Activated CD8-positive, alpha-beta memory T cell treated with anti-CD3 and anti-CD28 coated beads, Interleukin-2, amount 50 U/mL, for 4 hours (primary cell): ENCODE data around the gene KDELR1.

Experiments
- DNase-seq: peaks from one replicate; pipeline ENCODE4 v3.0.0-alpha.2; 2020

Gene KDELR1

DNA sequence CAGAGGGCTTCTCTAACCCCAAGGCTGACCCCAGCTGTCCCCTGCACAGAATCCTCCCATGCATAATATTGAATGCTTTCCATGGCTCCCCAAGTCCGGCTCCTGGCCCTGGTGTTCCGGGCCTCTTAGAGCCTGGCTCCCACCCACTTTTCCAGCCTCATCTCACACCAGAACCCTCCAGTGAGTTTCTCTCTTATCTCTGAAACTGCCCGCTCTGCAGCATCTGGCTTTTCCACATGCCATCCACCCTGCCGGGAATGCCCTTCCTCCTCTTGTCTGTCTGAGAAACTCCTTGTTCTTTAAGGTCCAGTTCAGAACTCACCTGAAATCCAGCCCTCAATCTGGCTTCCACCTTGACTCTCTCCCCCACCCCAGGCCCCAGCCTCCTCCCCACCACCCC, 20.4 kb downstream of the KDELR1 start:
- no peak for DNase-seq

DNA sequence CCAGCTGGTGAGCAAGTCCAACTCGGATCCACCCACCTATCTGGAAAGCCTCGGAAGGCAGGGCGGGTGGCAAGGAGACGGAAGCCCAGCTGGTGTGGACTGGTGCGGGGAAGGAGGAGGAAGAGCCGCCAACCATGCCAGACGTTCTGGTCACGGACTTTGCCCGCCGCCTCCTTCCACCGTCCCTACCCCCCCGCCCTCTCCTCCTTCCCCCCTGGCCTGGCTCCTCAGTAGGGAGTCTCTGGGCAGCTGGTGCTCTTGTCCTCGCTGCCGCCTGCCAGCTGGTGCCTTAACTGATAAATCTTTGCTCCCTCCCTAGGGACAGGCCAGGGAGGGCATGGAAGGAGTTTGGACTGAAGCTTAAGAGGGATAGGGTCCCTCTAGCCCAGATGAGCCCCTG, 22.4 kb downstream of the KDELR1 start:
- DNase-seq, result no peak

DNA sequence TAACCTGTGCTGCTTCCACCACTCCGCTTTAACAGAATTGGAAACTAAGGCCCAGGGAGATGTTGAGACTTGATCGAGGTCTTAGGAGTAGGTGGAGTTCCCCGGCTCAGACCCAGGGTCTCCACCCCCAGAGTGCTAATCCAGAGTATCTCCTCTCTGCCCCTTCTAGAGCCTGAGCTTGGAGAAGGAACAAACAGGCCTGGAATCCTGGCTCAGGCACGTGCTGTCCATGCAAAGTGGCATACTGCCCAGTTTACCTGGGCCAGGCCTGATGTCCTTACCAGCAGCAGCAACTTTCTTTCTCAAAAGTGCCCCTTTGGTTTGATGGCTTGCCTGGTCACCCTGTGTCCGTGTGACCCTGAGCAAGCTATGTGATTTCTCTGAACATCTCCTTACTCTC, 23.5 kb downstream of the KDELR1 start:
- no peak for DNase-seq

DNA sequence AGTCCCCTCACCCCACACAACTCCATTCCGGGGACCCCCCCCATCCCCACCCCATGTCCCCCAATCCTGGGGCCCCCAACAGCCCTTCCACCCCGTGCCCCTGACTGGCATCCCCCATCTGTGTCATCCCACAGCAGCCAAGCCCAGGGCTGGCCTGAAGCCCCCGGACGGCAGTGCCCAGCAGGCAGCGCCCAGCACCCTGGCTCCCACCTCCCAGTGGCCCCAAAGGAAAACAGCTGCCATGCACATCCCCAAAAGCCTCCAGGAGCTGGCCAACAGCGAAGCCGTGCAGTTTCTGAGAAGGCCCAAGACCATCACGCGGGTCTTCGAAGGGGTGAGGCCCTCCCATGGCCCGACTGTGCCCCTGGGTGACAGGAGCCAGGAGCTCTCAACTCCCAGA, 25.7 kb downstream of the KDELR1 start:
- DNase-seq, result no peak

DNA sequence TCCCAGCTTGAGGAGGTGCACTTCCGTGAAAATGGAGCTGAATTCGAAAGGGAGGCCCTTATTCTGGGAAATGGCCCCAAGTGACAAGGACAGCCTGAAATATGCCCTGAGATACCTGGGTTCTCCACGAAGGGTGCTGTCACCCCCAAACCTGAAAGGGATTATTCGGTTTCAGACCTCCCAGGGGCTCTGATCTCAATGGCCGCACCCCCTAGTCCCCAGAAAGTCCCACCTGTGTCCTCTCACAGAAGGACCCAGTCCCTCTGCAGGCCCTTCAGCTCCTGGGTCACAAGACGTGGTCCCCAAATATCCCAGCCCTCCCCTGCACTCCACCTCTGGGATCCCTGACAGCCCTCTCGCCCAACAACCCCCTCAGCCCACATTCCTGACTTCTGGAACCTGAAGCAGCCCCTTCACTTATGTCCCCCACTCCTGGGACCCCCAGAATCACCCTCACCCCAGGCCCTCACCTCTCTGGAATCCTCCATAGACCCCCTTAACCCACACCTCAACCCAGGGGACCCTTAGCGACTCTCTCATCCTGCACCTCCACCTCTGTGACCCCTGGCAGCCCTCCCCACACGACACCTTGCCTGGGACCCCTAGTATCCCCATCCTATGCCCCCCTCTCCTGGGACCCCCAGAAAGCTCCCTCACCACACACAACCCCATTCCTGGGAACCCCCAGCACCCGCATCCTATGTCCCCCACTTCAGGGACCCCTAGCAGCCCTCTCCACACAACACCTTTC, 26.6 kb downstream of the KDELR1 start:
- DNase-seq, result no peak

DNA sequence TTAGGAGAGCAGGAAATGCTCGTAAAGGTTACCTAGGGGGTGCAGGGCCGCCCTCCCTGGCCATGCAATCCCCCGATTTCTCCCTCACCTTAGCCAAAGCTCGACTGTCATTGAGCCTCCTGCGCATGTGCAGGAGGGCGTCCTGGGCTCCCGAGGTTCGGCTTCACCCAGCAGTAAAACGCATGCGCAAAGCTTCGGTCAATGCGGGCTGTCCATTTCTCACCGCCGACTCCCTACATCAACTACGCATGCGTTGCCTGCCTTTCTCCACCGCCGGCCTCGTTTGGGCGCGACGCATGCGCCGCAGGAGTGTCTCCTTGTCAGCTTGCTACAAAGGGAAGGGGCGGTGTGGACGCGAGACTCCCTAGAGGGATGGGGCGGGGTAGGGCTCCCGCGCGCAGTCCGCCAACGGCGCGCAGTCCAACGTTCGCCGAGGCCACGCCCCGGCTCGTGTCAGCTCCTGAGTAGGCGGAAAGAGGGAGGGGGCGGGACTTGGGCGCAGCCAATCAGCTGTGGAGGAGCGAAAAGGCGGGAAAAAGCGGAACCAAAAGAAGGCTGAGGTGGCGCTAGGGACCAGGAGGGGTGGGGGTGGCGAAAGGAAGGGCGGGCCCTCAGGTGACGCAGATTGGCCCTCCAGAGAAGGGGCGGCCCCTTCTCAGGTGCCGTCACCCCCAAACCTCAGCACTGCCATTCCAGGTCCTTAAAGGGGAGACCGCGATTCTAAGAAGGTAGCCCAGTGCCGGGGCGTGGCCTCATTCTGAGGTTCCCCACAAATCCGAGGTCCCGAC, 27.3 kb downstream of the KDELR1 start, which contains the start of the genes SYNGR4 and TMEM143:
Gene SYNGR4, plus strand, starts transcription at position 558 of the 788 bp plus-strand sequence. CDS start 1,476 bp downstream, outside the sequence.
Gene TMEM143, minus strand, starts transcription at position 131 of the 788 bp plus-strand sequence. Its CDS starts 20 bp downstream, at position 111.
- peak; percentile 96 for DNase-seq

DNA sequence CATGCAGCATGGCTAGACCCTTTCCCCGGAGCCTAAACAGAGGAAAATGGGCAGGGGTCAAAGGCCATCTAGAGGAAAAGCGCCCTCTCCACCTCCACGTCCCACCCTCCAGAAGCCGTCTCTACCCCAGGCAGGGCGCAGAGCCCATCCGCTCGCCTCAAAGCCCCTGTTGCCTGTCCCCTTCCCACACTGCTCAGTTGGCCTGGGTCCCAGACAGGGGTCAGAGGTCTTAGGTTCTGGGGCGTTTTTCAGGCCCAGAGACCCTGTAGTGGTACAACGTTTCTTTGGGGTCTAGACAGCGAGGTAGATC, 27.9 kb downstream of the KDELR1 start:
- no peak for DNase-seq

DNA sequence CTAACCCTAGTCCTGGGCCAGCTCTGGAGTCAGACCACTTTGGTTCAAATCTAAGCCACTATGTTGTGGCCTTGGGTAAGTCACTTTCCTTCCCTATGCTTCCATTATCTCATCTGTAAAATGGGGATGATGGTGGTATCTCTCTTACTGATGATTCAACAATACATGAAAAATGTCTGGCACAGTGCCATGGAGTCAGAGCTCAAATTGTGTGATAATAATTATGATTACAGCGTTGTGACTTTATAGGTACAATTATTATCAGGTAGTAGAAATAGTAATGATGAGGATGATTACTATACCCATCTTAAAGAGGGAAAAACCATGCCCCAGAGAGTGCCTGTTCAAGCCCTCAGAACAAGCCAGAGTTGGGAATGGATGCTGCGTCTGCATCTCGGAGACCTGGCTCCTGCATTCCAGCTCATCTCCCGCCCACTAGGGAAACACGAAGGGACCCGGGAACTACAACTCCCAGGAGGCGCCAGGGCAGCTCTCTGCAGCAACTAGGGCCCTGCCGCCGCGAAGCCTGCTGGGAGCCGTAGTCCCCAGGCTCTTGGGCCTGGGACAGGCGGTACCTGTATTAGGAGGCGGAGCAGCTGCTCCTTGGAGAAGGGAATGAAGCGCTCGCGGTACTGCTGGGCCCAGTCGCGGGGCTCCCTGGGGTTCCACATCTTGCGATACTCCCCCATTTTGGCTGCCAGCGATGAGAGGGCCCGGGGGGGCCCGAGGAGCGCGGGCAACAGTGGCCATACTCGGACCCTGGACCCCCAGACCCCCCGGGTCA, 28.4 kb downstream of the KDELR1 start:
- DNase-seq, result peak; percentile 89

DNA sequence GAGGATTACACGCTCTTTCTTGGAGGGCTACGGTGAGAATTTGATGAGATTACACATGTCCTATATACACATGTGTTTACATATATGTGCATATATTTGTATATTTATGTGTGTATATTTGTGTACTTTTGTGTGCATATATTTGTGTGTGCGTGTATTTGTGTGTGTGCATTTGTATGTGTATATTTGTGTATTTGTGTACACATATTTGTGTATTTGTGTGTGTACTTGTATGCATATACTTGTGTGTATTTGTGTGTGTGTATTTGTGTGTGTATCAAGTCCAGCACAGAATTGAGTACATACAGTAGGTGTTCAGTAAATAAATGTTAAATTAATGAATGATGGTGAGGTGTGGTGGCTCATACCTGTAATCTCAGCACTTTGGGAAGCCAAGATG, 29.4 kb downstream of the KDELR1 start:
- DNase-seq, result no peak

DNA sequence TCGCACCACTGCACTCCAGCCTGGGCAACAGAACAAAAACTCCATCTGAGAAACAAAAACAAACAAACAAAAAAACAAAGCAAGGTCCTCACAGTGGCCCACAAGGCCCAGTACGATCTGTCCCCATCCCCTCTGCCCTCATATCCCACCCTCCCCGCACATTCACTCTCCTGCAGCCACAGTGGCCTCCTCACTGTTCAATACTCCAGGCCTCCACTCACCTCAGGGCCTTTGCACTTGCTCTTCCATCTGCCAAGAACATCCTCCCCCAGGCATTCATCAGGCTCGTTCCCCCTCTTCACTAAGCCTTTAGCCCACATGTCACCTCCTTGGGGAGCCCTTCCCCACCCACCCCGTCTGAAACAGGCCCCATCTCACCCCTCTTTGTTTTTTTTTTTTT, 32.2 kb downstream of the KDELR1 start:
- DNase-seq, result no peak

DNA sequence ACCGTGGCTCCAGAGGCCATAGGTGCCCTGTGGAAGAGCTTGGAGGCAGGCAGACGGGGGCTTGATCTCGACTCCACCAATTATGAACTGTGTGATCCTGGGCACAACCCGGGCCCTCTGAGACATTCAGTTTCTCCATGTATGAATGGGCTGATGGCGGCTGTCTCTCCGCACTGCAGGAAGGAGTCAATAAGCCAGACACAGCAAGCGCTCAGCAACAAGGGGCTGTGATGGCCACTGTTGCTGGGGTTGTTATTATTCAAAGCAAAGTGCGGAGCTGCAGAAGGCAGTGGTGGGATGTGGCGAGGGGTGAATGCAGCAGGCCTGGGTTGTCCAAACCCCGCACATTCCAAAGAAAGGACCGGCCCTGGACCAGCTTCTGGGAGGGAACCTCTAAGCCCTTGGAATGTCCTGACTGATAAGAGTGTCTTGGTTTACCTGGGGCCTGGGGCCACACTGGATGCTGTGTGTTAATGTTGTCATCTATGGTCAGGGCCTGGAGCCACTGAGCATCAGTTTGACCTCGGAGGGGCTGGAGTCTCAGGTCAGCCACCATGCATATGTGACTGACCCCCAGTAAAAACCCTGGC, 35.9 kb downstream of the KDELR1 start:
- DNase-seq, result no peak

DNA sequence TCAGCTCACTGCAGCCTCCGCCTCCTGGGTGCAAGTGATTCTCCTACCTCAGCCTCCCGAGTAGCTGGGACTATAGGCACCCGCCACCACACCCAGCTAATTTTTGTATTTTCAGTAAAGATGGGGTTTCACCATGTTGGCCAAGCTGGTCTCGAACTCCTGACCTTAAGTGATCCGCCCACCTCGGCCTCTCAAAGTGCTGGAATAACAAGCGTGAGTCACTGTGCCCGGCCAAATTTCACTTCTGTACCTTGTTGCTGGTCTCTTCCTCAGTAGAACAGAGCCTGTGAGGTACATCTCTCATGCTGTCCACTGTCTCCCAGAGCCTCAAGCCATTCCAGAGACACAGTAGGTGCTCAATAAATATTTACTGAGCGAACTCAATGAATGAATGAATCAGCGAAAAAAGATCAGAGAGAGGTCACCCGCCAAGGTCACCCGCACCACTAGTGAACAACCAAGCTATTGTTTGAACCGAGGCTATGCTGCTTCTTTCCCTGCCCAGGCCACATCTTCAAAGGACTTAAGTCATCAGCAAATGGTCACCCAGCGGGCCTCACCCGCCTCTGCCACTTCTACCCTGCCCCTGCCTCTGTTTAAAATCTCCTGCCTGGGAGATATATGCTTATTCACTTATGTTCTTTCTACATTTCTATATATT, 36.9 kb downstream of the KDELR1 start:
- DNase-seq, result no peak

DNA sequence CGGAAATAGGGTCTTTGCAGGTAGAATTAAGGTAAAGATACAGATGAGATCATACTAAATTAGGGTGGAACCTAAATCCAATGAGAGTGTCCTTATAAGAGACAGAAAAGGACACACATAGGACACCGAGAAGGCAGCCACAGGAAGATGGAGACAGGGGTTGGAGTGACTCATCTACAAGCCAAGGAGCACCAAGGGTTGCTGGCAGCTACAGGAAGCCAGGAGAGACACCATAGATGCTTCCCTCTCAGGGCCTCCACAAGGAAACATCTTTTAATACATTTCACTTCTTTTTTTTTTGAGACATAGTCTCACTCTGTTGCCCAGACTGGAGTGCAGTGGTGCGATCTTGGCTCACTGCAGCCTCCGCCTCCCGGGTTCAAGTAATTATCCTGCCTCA, 37.7 kb downstream of the KDELR1 start:
- no peak for DNase-seq

DNA sequence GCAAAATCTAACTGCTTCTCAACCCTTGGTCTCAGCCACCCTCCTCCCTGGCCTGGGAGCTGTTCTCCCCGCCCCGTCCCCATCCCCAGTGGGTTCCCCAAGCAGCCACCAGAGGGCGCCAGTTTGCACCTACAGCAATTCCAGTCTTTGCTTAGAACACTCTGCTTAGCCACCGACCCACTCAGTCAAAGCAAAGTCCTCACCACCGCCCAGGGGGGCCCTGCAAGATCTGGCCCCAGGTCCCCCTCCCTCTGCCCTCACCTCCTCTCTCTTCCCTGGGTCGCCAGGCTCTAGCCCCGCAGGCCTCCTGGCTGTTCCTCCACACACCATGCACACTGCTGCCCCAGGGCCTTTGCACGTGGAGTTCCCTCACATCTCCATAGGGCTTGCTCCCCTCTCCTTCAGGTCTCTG, 40.0 kb downstream of the KDELR1 start:
- DNase-seq, result peak; percentile 78

DNA sequence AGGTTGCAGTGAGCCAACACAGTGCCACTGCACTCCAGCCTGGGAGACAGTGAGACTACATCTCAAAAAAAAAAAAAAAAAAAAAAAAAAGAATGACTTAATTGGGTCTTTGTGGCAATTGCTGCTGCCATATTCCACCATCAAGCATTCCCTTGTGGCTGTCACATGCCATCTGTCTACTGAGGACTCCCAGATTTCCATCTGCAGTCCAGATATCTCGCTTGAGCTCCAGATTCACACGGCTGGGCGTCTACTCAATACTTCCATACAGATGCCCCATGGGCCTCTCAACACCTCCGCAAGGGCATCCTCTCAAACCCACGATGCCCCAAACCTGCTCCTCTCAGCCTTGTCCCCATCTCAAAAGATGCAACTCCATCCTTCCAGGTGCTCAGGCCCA, 40.5 kb downstream of the KDELR1 start:
- no peak for DNase-seq

DNA sequence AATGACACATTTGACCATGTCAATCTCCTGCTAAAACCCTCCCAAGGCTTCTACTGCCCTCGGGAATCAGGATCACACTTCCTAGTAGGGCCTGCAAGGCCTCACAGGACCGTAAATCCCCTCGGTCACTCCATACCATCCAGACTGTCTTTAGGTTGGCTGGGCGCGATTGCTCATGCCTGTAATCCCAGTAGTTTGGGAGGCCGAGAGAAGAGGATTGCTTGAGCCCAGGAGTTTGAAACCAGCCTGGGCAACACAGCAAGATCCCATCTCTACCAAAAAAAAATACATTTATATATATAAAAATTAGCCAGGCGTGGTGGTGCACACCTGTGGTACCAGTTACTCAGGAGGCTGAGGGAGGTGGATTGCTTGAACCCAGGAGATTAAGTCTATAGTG, 42.6 kb downstream of the KDELR1 start:
- DNase-seq, result no peak

DNA sequence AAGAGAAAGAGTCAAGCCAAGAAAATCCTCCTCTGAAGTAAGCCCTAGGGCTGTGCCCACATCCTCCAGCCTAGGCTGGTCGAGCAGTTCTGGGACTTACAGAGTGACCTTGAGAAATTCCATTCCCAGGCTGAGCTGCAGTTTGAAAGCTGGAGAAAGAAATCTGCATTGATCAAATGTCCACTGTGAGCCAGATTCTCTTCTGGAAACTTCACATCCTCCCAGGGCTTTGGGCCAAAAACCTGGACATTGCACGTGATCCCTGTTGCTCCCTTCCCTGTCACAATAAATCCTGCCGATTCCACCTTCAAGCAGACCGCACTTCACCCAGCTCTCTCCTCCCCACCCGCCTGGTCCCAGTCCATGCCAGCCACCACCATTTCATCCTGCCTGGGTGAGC, 43.3 kb downstream of the KDELR1 start:
- no peak for DNase-seq

DNA sequence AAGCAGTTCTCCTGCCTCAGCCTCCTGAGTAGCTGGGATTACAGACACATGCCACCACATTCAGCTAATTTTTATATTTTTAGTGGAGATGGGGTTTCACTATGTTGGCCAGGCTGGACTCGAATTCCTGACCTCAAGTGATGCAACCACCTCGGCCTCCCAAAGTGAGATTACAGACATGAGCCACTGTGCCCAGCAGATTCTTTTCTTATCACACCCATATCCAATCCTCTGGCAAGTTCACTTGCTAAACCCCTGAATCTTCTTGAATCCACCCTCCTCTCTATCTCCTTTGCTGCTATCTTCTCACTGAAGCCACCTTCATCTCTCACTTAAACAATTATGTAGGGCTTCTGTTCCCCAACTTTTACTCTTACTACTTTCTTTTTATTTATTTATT, 45.2 kb downstream of the KDELR1 start:
- no peak for DNase-seq

DNA sequence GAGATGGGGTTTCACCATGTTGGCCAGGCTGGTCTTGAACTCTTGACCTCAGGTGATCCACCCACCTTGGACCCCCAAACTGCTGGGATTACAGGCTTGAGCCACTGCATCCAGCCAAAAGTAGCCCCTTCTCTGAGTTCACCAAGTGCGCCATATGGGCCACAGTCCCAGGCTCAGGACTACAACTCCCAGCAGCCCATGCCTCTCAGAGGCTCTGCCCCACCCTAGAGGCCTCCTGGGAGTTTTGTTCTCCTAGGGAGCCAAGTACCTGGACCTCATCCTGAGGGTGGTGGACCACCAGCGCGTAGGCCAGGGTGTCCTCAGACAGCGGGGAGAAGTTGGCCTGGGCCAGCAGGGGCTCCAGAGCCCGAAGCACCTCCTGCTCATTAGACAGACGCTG, 46.5 kb downstream of the KDELR1 start:
- no peak for DNase-seq

DNA sequence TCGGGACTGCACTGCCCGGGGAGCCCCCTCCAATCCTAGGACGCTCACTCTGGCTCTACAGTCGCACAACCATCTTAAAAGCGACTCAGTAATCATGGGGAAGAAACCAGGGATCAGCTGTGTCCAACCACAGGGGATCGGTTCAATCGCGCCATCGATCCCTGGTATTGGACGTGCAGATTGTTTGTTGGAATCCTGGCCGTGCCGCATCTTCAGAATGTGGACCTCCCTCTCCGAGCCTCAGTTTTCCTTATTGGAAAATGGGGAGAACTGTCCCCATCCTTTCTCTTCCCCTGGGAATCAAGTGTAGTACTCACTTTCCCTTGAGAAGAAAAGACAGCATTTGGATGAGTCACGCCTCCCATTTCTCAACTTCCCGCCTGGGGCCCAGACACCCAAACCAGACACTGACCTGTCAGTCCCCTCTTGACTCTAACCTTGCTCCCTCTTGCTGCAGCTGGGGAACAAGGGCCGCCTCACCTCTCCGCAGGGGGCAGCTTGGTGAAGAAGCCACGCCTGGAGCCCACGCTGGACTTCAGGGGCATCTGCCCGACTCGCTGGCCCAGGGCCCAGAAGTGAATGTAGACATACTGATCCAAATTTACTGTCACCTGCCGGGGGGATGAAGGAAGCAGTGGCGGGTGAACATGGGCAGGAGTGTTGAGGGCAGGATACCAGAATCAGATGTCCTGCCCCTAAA, 48.4 kb downstream of the KDELR1 start:
- DNase-seq, result no peak

DNA sequence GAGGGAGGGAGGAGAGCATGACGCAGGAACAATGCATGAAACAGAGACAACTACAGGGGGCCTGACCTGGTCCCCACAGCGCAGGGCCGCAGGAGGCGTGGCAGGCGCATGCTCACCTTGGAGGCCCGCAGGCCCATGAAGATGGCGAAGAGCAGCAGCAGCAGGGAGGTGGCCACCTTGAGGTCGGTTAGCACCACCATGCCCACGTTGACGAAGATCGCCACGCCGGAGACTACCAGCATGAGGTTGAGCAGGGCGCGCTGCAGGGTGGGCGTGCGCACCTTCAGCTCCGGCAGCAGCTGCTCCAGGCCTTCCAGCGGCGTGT, 49.0 kb downstream of the KDELR1 start:
- DNase-seq, result no peak
